Activated naive CD8-positive, alpha-beta T cell treated with anti-CD3 and anti-CD28 coated beads, Interleukin-2, amount 50 U/mL, for 24 hours (primary cell): Measurements from ENCODE around the gene TRIM4.
"Not testable (repeated sequence)": the region's sequence is repeated elsewhere in the genome, so short reads cannot be mapped to it uniquely, and the experiment has no call there.

ENCODE experiments used
- ATAC-seq: fragments of 150-1000 bp; cut with Tn5 transposase; one replicate; pipeline ENCODE4 v1.10.0; 2021
- DNase-seq: peaks from one replicate; pipeline ENCODE4 v3.0.0; 2021
- H3K27ac Mint-ChIP-seq: one replicate; pipeline ENCODE4 v1.8.0; 2021; ENCODE audit warnings: mild to moderate bottlenecking, mixed read lengths
- H3K27me3 Mint-ChIP-seq: one replicate; pipeline ENCODE4 v1.8.0; 2021; ENCODE audit warnings: mixed read lengths
- H3K36me3 Mint-ChIP-seq: one replicate; pipeline ENCODE4 v1.8.0; 2021; ENCODE audit warnings: low read depth, mixed read lengths
- H3K4me1 Mint-ChIP-seq: one replicate; pipeline ENCODE4 v1.8.0; 2021; ENCODE audit warnings: mixed read lengths
- H3K4me3 Mint-ChIP-seq: one replicate; pipeline ENCODE4 v1.8.0; 2021; ENCODE audit warnings: mild to moderate bottlenecking, moderate library complexity, mixed read lengths
- H3K9me3 Mint-ChIP-seq: one replicate; pipeline ENCODE4 v1.8.0; 2021; ENCODE audit warnings: mixed read lengths

Gene TRIM4

GRCh38 chr7:99894738-99895137 is 24.6 kb downstream of the TRIM4 start:
- Mint-ChIP-seq H3K4me1 (peaks cover 3% of the 10 kb centered on the region), H3K9me3 (peaks cover 6% of the 10 kb centered on the region), H3K27me3 (no peaks in the 10 kb centered on the region), H3K36me3 (peaks cover 39% of the 10 kb centered on the region), H3K27ac (no peak overlapping the region), H3K4me3 (no peak overlapping the region)
- DNase-seq (no peak), ATAC-seq (no peak)

DNA sequence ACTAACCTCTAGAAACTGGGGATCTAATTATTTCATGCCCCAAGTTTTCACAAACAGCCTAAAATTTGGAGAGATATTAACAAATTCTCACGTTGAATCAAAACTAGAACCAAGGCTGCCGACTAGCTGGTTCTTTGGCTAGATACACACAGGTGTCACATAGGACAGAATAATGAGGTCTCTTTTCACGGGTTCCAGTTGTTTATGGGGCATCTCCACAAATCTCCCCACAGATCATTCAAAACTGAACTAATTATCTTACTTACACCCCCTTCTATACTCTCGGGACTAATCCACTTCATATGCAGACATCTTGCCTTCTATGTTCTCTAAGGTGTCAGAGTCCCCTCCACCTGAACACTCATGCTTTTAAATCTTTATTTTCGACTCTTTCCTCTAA is 26.1 kb downstream of the TRIM4 start:
- Mint-ChIP-seq H3K27ac (no peak overlapping the region), H3K36me3 (peaks cover 40% of the 10 kb centered on the region), H3K4me1 (peaks cover 3% of the 10 kb centered on the region), H3K27me3 (no peaks in the 10 kb centered on the region), H3K4me3 (no peak overlapping the region), H3K9me3 (peaks cover 6% of the 10 kb centered on the region)
- ATAC-seq (no peak), DNase-seq (no peak)

- peaks cover 37% of the 10 kb centered on the region for H3K36me3 Mint-ChIP-seq
- H3K27me3 Mint-ChIP-seq, H3K9me3 Mint-ChIP-seq, H3K4me1 Mint-ChIP-seq, H3K4me3 Mint-ChIP-seq, H3K27ac Mint-ChIP-seq, DNase-seq, ATAC-seq: not testable (repeated sequence)
These were observed 29.0 kb downstream of the TRIM4 start for GRCh38 chr7:99890348-99890747.

DNA sequence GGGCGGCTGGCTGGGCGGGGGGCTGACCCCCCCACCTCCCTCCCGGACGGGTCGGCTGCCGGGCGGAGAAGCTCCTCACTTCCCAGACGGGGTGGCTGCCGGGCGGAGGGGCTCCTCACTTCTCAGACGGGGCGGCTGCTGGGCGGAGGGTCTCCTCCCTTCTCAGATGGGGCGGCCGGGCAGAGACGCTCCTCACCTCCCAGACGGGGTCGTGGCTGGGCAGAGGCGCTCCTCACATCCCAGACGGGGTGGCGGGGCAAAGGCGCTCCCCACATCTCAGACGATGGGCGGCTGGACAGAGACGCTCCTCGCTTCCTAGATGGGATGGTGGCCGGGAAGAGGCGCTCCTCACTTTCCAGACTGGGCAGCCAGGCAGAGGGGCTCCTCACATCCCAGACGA is 31.0 kb downstream of the TRIM4 start:
- peaks cover 36% of the 10 kb centered on the region for H3K36me3 Mint-ChIP-seq
- H3K27me3 Mint-ChIP-seq, H3K4me1 Mint-ChIP-seq, H3K4me3 Mint-ChIP-seq, H3K27ac Mint-ChIP-seq, H3K9me3 Mint-ChIP-seq, ATAC-seq, DNase-seq: not testable (repeated sequence)

- Mint-ChIP-seq H3K4me3 (no peak overlapping the region), H3K36me3 (peaks cover 2% of the 10 kb centered on the region), H3K4me1 (no peaks in the 10 kb centered on the region), H3K9me3 (no peaks in the 10 kb centered on the region), H3K27ac (no peak overlapping the region), H3K27me3 (no peaks in the 10 kb centered on the region)
- no peak for DNase-seq
- no peak for ATAC-seq
These were observed 38.0 kb downstream of the TRIM4 start for GRCh38 chr7:99881370-99881769.

GRCh38 chr7:99876933-99877332 is 42.4 kb downstream of the TRIM4 start, which contains the start of gene OR2AE1:
Gene OR2AE1, minus strand, starts transcription at chr7:99877033. Its CDS starts 0 bp downstream, at chr7:99877033.
- Mint-ChIP-seq H3K4me3 (no peak within 1 kb of the TSS), H3K27ac (no peak within 1 kb of the TSS), H3K9me3 (no peaks in the 10 kb centered on the region), H3K4me1 (no peaks in the 10 kb centered on the region), H3K27me3 (no peaks in the 10 kb centered on the region), H3K36me3 (no peaks in the 10 kb centered on the region)
- no peak for ATAC-seq
- no peak for DNase-seq

GRCh38 chr7:99876491-99876890 is 42.8 kb downstream of the TRIM4 start:
- Mint-ChIP-seq H3K9me3 (no peaks in the 10 kb centered on the region), H3K36me3 (no peaks in the 10 kb centered on the region), H3K4me3 (no peak overlapping the region), H3K27me3 (no peaks in the 10 kb centered on the region), H3K4me1 (no peaks in the 10 kb centered on the region), H3K27ac (no peak overlapping the region)
- no peak for ATAC-seq
- no peak for DNase-seq

- H3K4me3 Mint-ChIP-seq, result no peak overlapping the region
- H3K36me3 Mint-ChIP-seq, result no peaks in the 10 kb centered on the region
- no peak overlapping the region for H3K27ac Mint-ChIP-seq
- DNase-seq, result no peak
- no peak for ATAC-seq
- H3K4me1 Mint-ChIP-seq, result no peaks in the 10 kb centered on the region
- no peaks in the 10 kb centered on the region for H3K9me3 Mint-ChIP-seq
- H3K27me3 Mint-ChIP-seq, result peaks cover 3% of the 10 kb centered on the region
These were observed 51.1 kb downstream of the TRIM4 start for GRCh38 chr7:99868246-99868645.

DNA sequence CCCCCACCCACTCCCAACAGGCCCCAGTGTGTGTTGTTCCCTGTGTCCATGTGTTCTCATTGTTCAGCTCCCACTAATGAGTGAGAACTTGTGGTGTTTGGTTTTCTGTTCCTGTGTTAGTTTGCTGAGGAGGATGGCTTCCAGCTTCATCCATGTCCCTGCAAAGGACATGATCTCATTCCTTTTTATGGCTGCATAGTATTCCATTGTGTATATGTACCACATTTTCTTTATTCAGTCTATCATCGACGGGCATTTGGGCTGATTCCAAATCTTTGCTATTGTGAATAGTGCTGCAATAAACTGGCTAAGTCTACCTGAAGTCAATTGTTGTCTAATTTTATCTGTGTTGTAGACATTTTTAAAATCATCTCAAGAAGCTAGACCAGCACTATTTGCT is 51.9 kb downstream of the TRIM4 start:
- H3K36me3 Mint-ChIP-seq, ATAC-seq, DNase-seq, H3K4me1 Mint-ChIP-seq, H3K4me3 Mint-ChIP-seq, H3K27ac Mint-ChIP-seq, H3K27me3 Mint-ChIP-seq, H3K9me3 Mint-ChIP-seq: not testable (repeated sequence)

DNA sequence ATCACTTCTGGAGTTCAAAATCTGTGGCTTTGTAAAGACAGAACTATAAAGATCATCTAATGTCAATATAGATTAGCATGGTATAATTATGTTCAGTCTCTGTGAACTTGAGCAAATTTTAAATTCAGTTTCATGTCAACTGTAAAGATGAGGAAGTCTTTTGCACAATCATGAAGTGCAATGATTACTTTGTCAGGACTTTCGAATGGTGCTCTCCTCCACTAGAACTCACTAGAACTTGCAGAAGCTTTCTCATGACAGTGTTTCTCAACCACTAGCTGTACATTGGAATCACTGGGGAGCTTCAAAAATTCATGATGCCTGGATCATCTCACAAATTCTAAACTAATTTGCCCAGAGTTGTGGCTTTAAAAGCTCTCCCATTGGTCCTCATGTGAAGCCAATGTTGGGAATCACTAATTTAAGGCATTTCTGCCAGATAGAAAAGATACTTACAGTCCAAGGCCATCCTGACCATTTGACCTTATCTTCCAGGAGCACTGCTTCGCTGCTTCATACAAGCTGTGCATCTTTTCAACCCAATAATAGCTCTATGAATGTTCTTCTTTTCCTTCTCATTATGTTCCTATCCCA is 55.4 kb downstream of the TRIM4 start:
- Mint-ChIP-seq H3K36me3 (no peaks in the 10 kb centered on the region), H3K4me1 (no peaks in the 10 kb centered on the region), H3K27me3 (peaks cover 7% of the 10 kb centered on the region), H3K4me3 (no peak overlapping the region), H3K27ac (no peak overlapping the region), H3K9me3 (no peaks in the 10 kb centered on the region)
- no peak for ATAC-seq
- no peak for DNase-seq

DNA sequence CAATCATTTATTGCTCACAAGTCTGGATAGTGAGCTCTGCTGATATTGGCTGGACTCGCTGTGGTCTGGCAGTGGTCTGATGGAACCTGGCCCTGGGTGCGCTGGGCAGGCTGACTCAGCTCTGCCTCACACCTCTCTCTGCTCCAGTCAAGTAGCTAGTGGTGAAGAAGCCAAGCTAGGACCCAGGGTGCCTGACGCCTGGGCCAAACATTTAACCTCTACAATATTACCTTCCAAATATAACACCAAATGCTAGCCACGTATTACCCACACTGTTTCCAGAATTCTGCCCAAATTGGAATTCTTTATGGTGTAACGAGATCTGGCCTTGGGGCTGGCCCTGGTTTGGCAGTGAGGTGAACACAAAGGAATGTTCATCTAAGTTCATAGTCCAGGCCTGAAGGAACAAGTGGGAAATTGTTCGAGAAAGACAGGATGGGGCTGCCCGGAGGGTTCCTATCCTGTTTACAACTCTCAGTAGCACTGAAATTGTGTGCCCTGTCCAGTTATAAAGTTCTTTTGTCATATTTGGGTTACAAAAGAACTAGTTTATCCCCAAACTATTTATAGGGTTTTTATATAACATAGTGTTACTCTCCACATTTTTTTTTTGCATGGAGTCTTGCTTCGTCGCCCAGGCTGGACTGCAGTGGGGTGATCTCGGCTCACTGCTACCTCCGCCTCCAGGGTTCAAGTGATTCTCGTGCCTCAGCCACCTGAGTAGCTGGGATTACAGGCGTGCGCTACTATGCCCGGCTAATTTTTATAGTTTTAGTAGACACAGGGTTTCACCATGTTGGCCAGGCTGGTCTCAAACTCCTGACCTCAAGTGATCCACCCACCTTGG is 58.8 kb downstream of the TRIM4 start:
- Mint-ChIP-seq H3K9me3 (no peaks in the 10 kb centered on the region), H3K27ac (no peak overlapping the region), H3K4me1 (no peaks in the 10 kb centered on the region), H3K36me3 (no peaks in the 10 kb centered on the region), H3K27me3 (peaks cover 4% of the 10 kb centered on the region), H3K4me3 (no peak overlapping the region)
- ATAC-seq, result no peak
- no peak for DNase-seq

DNA sequence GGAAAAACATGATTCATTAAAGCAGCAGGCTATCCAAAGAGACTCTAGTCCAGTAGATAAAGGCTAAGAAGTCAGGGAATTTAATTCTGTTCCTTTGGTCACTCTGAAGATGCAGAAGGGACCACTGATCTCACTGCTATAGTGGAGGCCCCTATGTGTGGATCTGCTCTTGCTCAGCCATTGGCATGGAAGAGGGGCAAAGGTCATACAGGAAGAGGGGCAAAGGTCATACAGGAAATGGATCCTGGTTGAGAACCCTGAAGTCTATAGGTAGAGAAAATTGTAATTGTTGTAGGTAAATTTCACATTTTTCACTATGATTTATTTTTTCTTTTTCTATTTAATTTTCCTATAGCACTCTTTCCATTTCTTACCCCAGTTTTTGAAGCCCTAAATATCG is 64.1 kb downstream of the TRIM4 start:
- Mint-ChIP-seq H3K4me1 (no peaks in the 10 kb centered on the region), H3K4me3 (no peak overlapping the region), H3K9me3 (no peaks in the 10 kb centered on the region), H3K27ac (no peak overlapping the region), H3K27me3 (no peaks in the 10 kb centered on the region), H3K36me3 (no peaks in the 10 kb centered on the region)
- DNase-seq, result no peak
- ATAC-seq, result no peak

DNA sequence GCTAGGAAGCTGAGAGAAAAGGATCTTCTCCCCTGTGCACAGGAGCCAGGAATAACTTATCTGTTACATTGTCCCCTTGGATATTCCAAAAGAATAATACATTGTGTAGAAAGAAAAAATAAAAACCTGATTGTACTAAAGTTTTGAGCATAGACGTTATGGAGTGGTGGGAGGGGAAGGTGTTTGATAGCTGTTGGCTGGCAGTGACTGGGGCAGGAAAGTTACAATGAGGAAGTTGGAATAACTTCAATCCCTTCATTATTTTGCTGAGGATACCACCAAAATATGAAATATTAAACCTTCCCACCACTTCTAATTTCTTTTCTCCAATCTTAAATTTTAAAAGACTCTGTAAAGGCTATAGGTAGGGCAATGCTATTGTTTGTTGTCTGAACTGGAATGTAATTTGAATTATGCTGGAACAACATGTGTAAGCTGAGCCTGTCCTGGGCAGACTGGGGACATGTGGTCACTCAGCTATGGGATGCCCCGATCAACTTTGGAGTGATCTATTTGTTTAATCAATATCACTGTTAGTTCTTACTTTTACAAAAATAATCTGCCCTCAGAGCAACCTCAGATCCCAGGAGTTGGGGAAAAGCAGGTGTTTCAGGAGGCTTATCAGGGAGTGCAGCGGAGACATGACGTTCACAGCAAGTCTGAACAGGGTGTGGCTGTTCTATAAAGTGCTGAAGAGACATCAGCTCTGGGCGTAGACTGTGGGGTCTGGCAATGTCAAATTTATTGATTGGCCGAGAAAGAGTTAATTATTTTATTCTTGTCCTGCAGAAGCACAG is 70.7 kb downstream of the TRIM4 start:
- Mint-ChIP-seq H3K4me3 (no peak overlapping the region), H3K9me3 (no peaks in the 10 kb centered on the region), H3K4me1 (no peaks in the 10 kb centered on the region), H3K27me3 (peaks cover 11% of the 10 kb centered on the region), H3K27ac (no peak overlapping the region), H3K36me3 (no peaks in the 10 kb centered on the region)
- ATAC-seq (no peak), DNase-seq (no peak)

GRCh38 chr7:99844328-99844727 is 75.0 kb downstream of the TRIM4 start:
- H3K27me3 Mint-ChIP-seq, result peaks cover 9% of the 10 kb centered on the region
- peaks cover 18% of the 10 kb centered on the region for H3K4me1 Mint-ChIP-seq
- no peak overlapping the region for H3K27ac Mint-ChIP-seq
- no peak overlapping the region for H3K4me3 Mint-ChIP-seq
- no peaks in the 10 kb centered on the region for H3K9me3 Mint-ChIP-seq
- no peaks in the 10 kb centered on the region for H3K36me3 Mint-ChIP-seq
- ATAC-seq, result no peak
- no peak for DNase-seq

GRCh38 chr7:99843808-99844207 is 75.5 kb downstream of the TRIM4 start:
- H3K36me3 Mint-ChIP-seq, result no peaks in the 10 kb centered on the region
- H3K9me3 Mint-ChIP-seq, result no peaks in the 10 kb centered on the region
- H3K4me1 Mint-ChIP-seq, result peaks cover 23% of the 10 kb centered on the region
- no peak for ATAC-seq
- peaks cover 9% of the 10 kb centered on the region for H3K27me3 Mint-ChIP-seq
- DNase-seq, result no peak
- H3K27ac Mint-ChIP-seq, result no peak overlapping the region
- no peak overlapping the region for H3K4me3 Mint-ChIP-seq
